Measurements from ENCODE around the gene RPS10.

The RPS10 gene

DNA sequence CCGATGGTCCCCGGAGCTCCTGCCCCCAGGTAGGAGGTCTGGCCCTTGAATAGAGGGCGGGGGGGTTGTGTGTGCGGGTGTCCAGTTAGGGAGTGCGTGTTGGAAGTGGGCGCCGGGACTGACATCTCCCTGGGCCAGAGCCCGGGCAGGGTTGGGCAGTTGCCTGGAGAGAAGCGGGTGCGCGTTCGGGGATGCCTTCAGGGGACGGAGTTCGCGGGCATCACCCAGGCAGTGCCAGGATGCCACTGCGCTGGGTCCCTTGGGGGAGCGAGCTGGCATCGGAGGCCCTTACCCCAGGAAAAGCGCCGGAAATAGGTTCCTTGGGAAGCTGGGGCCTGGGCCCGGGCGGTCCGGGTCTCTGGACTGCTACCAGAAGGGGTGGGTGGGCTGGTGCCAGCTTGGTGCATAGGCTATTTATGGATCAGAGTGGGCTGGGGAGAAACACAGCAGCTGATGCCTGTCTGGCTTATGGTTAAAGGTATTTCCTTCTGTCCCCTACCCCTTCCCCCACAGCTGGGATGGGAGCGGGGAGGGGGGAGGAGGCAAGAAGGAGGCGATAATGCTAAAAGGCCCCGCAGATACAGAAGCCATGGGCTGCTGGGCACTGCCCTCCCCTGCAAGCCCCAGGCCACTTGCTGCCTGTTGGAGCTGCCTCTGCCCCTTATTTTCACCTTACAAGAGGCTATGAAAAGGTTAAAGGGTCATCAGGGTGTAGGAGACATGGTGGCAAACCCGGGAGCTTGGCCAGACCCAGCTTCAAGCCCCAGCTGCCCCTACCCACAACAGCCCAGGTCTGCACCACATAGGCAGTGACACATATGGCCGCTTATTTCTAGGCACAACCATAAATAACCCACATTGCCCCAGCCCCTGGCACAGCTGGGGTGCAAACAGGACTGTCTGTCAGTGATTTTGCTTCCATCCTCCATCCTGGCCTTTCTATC lies 40.6 kb upstream of the RPS10 start:
- Histone ChIP-seq H3K4me1 (peaks cover 32 to 61% (median 51%) of the 10 kb centered on the region in 10 experiments), H3K4me3 (peak overlapping the region; percentile 44 to 69 (median 58)), H3K9me3 (replicated peaks in 1 of 11) (no peaks in the 10 kb centered on the region), H4K20me1 (peaks cover 0 to 28% (median 0%) of the 10 kb centered on the region in 11 experiments; a peak in 7 of 22 replicates), H3K27me3 (peaks cover 0 to 17% (median 6%) of the 10 kb centered on the region in 11 experiments; a peak in 13 of 22 replicates), H3K4me2 (peak overlapping the region; percentile 87 to 99 (median 97)), H3K36me3 (no peaks in the 10 kb centered on the region), H3K9ac (peak overlapping the region in 8 of 11 experiments; percentile 9 to 58 (median 45); a peak in 7 of 22 replicates), H3K27ac (no peak overlapping the region)
- TF ChIP-seq Cebpa-rat (IDR thresholded peaks at IDR 0.05): no peak

DNA sequence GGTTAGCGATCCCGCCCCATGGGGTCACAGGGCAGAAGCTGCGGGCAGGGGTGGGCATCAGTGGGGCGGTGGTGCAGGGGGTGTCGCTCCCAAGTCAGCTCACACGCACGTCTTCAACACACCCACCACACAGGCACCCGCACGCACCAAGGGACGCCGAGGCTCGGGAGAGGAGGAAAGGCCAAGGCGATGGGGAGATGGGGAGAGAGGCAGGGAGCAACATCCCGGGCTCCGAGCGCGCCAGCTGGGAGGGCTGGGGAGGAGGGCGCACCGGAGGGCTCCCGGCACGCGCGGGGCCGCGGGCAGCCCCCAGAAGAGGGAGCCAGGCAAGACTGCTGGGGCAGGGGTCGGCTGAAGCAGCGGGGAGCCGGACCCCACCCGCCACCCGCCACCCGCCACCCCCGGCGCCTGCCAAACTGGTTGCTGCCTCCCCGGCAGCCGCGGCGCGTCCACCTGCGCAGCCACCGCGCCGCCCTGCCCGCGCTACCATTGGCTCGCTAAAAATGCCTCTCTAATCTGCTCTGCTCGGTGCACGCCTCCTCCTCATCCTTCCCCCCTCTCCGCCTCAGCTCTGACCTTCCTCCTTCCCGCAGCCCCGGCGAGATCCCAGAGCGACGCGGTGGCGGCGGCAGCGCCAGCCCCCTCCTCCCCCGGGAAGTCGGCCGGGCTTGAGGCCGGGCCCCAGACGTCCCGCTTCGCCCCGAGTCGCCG lies 39.8 kb upstream of the RPS10 start, which contains the start of gene PACSIN1:
Gene PACSIN1 (plus strand): TSS at position 546 of the 711 bp plus-strand sequence. CDS start 60,230 bp downstream, outside the sequence.
- H3K9ac ChIP-seq: peak within 1 kb of the TSS in 10 of 11 experiments; percentile 15 to 68 (median 51); a peak in 15 of 22 replicates

DNA sequence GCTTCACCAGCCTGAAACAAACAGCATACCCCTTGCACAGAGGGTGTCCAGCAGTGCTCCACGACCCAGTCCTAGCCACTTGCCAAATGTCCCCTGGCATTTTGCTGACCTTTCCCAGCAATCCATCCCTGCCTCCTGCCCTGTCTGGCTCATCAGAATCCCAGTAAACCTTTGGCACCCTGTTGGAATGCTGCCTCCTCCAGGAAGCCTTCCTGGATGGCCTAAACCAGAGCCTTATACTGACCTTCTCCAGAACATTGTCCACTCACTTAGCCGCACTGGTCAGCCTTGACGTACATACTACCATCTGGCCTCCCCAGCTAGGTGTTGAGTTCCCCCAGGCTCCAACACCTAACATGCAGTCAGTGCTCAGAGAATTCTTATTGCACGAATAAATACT lies 38.0 kb upstream of the RPS10 start:
- H3K27me3 ChIP-seq: peaks cover 0 to 17% (median 6%) of the 10 kb centered on the region in 11 experiments; a peak in 13 of 22 replicates
- no peak for TF ChIP-seq Cebpa-rat (IDR thresholded peaks at IDR 0.05)
- no peak overlapping the region for H3K9ac ChIP-seq
- no peak overlapping the region for H3K27ac ChIP-seq
- H3K36me3 ChIP-seq: no peaks in the 10 kb centered on the region
- no peaks in the 10 kb centered on the region for H3K9me3 ChIP-seq (replicated peaks in 1 of 11)
- no peak overlapping the region for H3K4me3 ChIP-seq
- peaks cover 0 to 24% (median 0%) of the 10 kb centered on the region in 11 experiments; a peak in 7 of 22 replicates for H4K20me1 ChIP-seq
- peaks cover 26 to 50% (median 41%) of the 10 kb centered on the region in 10 experiments for H3K4me1 ChIP-seq
- peak overlapping the region in 1 of 11 experiments; percentile 21; a peak in 1 of 22 replicates for H3K4me2 ChIP-seq

More for the DNA sequence above, 39.8 kb upstream of the RPS10 start, which contains the start of gene PACSIN1:
- Histone ChIP-seq H3K4me1 (peaks cover 32 to 61% (median 51%) of the 10 kb centered on the region in 10 experiments), H3K36me3 (no peaks in the 10 kb centered on the region), H4K20me1 (peaks cover 0 to 28% (median 0%) of the 10 kb centered on the region in 11 experiments; a peak in 7 of 22 replicates), H3K27me3 (peaks cover 0 to 17% (median 6%) of the 10 kb centered on the region in 11 experiments; a peak in 13 of 22 replicates), H3K4me2 (peak within 1 kb of the TSS; percentile 87 to 99 (median 97)), H3K9me3 (replicated peaks in 1 of 11) (no peaks in the 10 kb centered on the region), H3K27ac (no peak within 1 kb of the TSS), H3K4me3 (peak within 1 kb of the TSS; percentile 44 to 69 (median 58))
- no peak for TF ChIP-seq Cebpa-rat (IDR thresholded peaks at IDR 0.05)

DNA sequence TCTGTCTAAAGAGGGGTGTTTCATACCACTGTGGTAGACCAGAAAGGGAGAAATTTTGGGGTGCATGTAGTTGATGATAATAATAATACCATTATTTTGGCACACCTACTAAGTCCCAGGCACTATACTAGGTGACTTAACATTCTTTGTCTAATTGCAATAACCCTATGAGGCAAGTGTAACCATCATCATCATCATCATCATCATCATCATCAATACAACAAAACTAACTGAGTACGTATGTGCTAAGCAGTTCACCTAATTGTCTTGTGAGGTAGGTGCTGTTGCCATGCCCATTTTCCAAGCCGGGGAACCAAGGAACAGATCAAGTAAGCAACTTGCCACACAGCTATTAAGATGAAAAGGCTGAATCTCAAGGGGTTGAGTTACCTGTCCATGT lies 37.4 kb upstream of the RPS10 start:
- peaks cover 0 to 19% (median 0%) of the 10 kb centered on the region in 11 experiments; a peak in 7 of 22 replicates for H4K20me1 ChIP-seq
- H3K4me3 ChIP-seq: no peak overlapping the region
- no peak overlapping the region for H3K27ac ChIP-seq
- H3K4me1 ChIP-seq: peaks cover 20 to 46% (median 36%) of the 10 kb centered on the region in 10 experiments
- peaks cover 0 to 17% (median 6%) of the 10 kb centered on the region in 11 experiments; a peak in 13 of 22 replicates for H3K27me3 ChIP-seq
- TF ChIP-seq Cebpa-rat (IDR thresholded peaks at IDR 0.05): no peak
- no peak overlapping the region for H3K4me2 ChIP-seq
- H3K9ac ChIP-seq: no peak overlapping the region
- H3K36me3 ChIP-seq: no peaks in the 10 kb centered on the region
- peaks cover 0 to 3% (median 0%) of the 10 kb centered on the region in 11 experiments; a peak in 3 of 22 replicates for H3K9me3 ChIP-seq (replicated peaks in 1 of 11)

DNA sequence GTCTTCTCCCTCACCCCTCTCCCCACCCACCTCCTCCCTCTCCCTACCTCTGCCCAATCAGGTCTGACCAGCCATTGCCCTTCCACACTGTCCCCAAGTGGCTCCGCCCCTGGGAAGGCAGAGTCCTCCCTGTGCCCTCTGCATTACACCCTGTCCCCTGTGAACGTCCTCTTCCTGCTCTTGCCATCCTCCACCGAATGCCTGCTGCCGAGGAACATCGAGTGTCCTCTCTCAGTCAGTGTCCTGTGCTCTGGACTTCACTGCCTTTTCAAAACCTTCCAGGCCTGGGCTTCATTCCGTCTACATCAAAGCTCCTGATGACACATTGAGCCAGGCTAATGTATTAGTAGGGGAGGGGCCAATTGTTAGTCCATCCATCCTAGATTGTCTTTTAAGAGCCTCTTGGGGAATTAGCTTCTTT lies 36.7 kb upstream of the RPS10 start:
- Histone ChIP-seq H3K27ac (no peak overlapping the region), H3K4me2 (peak overlapping the region in 6 of 11 experiments; percentile 17 to 44 (median 30); a peak in 8 of 22 replicates), H3K4me1 (peaks cover 17 to 46% (median 34%) of the 10 kb centered on the region in 10 experiments; a peak in 19 of 20 replicates), H3K27me3 (peaks cover 0 to 17% (median 6%) of the 10 kb centered on the region in 11 experiments; a peak in 13 of 22 replicates), H4K20me1 (peaks cover 0 to 13% (median 0%) of the 10 kb centered on the region in 11 experiments; a peak in 5 of 22 replicates), H3K9me3 (replicated peaks in 1 of 11) (peaks cover 0 to 9% (median 0%) of the 10 kb centered on the region in 11 experiments; a peak in 4 of 22 replicates), H3K36me3 (no peaks in the 10 kb centered on the region), H3K9ac (peak overlapping the region in 2 of 11 experiments; percentile 6 to 20; a peak in 1 of 22 replicates), H3K4me3 (no peak overlapping the region)
- TF ChIP-seq Cebpa-rat (IDR thresholded peaks at IDR 0.05): no peak

DNA sequence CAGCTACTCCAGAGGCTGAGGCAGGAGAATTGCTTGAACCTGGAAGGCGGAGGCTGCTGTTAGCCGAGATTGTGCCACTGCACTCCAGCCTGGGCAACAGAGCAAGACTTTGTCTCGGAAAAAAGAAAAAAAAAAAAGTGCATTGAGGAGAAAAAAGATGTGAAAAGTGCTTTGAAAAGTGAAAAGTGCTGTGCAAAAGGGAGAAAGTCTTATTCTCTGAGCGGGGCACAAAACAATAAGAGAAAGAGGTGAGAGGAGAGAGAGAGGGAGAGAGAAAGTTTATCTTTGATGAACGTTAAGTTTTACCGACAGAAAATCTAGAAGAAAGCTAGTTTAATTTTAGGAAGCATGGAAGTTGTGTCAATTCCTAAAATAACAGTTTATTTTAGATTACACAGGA lies 36.1 kb upstream of the RPS10 start:
- Histone ChIP-seq H3K9ac (peak overlapping the region in 2 of 11 experiments; percentile 6 to 20; a peak in 1 of 22 replicates), H3K9me3 (replicated peaks in 1 of 11) (peaks cover 0 to 9% (median 0%) of the 10 kb centered on the region in 11 experiments; a peak in 4 of 22 replicates)

DNA sequence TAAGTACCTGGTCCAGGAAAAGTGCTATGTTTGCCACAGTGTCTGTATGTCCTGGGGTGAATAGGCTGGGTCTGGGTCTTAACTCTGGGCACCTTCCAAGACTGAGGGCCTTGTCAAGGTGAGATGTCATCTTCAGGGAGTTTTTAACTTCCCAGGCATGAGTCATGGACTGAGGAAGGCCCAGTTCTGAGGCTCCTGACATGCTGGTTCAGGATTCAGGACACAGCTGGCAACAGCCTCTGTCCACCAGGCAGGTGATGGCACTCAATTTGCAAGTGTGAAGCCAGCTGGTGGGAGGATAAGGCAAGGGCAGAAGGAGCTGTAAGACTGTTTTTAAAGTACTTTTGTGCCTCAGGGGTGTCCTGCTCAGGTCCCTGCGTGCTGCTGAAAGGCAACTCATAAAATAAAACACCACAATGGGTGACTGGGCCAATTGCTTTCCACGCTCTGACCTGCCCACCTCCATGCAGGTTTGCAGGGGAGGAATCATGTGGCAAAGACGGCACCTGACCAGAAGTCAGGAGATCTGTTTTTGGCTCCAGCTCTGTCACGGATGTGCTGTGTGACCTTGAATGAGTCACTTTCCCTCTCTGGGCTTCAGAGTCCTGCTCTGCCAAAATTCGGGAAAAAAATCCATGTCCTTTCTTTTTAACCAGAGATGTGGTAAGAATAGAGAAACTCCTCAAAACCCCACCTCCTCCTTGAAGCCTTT lies 35.1 kb upstream of the RPS10 start:
- no peak overlapping the region for H3K27ac ChIP-seq
- peaks cover 0 to 9% (median 0%) of the 10 kb centered on the region in 11 experiments; a peak in 4 of 22 replicates for H3K9me3 ChIP-seq (replicated peaks in 1 of 11)
- TF ChIP-seq Cebpa-rat (IDR thresholded peaks at IDR 0.05): no peak
- H3K36me3 ChIP-seq: no peaks in the 10 kb centered on the region
- peaks cover 17 to 34% (median 23%) of the 10 kb centered on the region in 10 experiments; a peak in 19 of 20 replicates for H3K4me1 ChIP-seq
- H3K4me3 ChIP-seq: no peak overlapping the region
- H3K27me3 ChIP-seq: peaks cover 0 to 10% (median 6%) of the 10 kb centered on the region in 11 experiments; a peak in 13 of 22 replicates
- H4K20me1 ChIP-seq: no peaks in the 10 kb centered on the region; a peak in 1 of 22 replicates
- no peak overlapping the region for H3K4me2 ChIP-seq
- H3K9ac ChIP-seq: no peak overlapping the region

More for the DNA sequence above, 36.1 kb upstream of the RPS10 start:
- Histone ChIP-seq H3K4me2 (peak overlapping the region in 6 of 11 experiments; percentile 17 to 44 (median 30); a peak in 4 of 22 replicates), H3K27ac (no peak overlapping the region), H3K27me3 (peaks cover 0 to 17% (median 6%) of the 10 kb centered on the region in 11 experiments; a peak in 13 of 22 replicates), H3K36me3 (no peaks in the 10 kb centered on the region), H3K4me3 (no peak overlapping the region), H3K4me1 (peaks cover 18 to 45% (median 33%) of the 10 kb centered on the region in 10 experiments; a peak in 19 of 20 replicates), H4K20me1 (peaks cover 0 to 10% (median 0%) of the 10 kb centered on the region in 11 experiments; a peak in 5 of 22 replicates)
- TF ChIP-seq Cebpa-rat (IDR thresholded peaks at IDR 0.05): no peak

All from BLaER1 treated with 17β-estradiol and CSF1 and Interleukin-3, amounts not matched to agents 10 nM and 100 nM (cell line).